Measurements from ENCODE around the gene PNKP. TPM values are rescaled to one million over a fixed set of nuclear protein-coding genes. Genes with fewer than 3 reads are reported as not detected.

PNKP gene
- total RNA-seq, 1 experiment from 2014 or later: 146 TPM

DNA sequence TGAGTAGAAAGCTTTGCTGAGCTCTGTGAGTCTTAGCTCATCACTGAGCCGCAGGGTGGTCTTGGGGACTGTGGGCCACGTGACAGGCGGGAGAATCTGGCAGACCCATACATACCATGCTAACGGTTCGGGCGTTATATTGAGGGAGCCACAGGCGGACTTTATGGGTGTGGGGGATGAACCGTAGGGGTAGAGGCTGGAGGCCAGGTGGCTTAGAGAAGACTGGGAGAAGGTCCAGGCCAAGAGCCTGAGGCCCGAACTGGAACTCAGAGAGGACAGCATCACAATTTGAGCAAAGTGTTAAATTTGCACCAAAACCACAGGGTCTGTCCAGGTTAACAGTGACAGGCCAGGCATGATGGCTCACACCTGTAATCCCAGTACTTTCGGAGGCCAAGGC is 46.3 kb upstream of the PNKP start:
- peaks cover 63% of the 10 kb centered on the region for H3K36me3 Mint-ChIP-seq
- H3K27ac Mint-ChIP-seq: peak overlapping the region; percentile 75; the same call in 1 of the 2 replicates
- peak; percentile 5; the same call in 1 of the 2 replicates for ATAC-seq
- ChIA-PET POLR2A (interaction anchor here (0.5 to 1.7 kb wide), 2 partner anchors 16 to 938 kb away, joined by 3 to 9 read pairs; partner anchors contain the start of genes ATF5 and NUP62), CTCF (interaction anchor here (0.9 to 3.1 kb wide), 8 partner anchors 15 to 84 kb away, joined by 3 to 18 read pairs (median 6); partner anchors contain the start of genes ATF5 and NUP62)
- H3K4me1 Mint-ChIP-seq: peaks cover 8% of the 10 kb centered on the region
- no peak for TF ChIP-seq EMX1 (CRISPR knock-in tag; IDR thresholded peaks at IDR 0.05)
- no peak for TF ChIP-seq USF2 (CRISPR knock-in tag; IDR thresholded peaks at IDR 0.05)
- no peaks in the 10 kb centered on the region for H3K27me3 Mint-ChIP-seq (ENCODE audit: low read depth)
- DNase-seq (ENCODE audit: low spot score): no peak
- H3K4me3 Mint-ChIP-seq: no peak overlapping the region
- H3K9me3 Mint-ChIP-seq: peaks cover 6% of the 10 kb centered on the region

- TF ChIP-seq GABPB1 (CRISPR knock-in tag; IDR thresholded peaks at IDR 0.05) (0 out of 2 replicates have a peak, but pooled peaks have one; percentile 14), CREM (CRISPR knock-in tag; IDR thresholded peaks at IDR 0.05) (no peak), HMGXB4 (CRISPR knock-in tag; IDR thresholded peaks at IDR 0.05) (no peak), TEAD1 (CRISPR knock-in tag; IDR thresholded peaks at IDR 0.05) (no peak), TCF7 (CRISPR knock-in tag; IDR thresholded peaks at IDR 0.05; ENCODE audit: low read depth) (no peak)
- ChIA-PET POLR2A (interaction anchor here (1.7 kb wide), 1 partner anchor 16 kb away, joined by 9 read pairs; the partner anchor contains the start of genes ATF5 and NUP62), CTCF (interaction anchor here (1.1 to 3.1 kb wide), 6 partner anchors 16 to 73 kb away, joined by 3 to 18 read pairs (median 6); partner anchors contain the start of genes ATF5 and NUP62)
- Mint-ChIP-seq H3K4me3 (no peak overlapping the region), H3K27ac (peak overlapping the region; percentile 75; the same call in 1 of the 2 replicates), H3K27me3 (ENCODE audit: low read depth) (no peaks in the 10 kb centered on the region), H3K9me3 (peaks cover 6% of the 10 kb centered on the region), H3K36me3 (peaks cover 64% of the 10 kb centered on the region), H3K4me1 (peaks cover 8% of the 10 kb centered on the region)
- DNase-seq (ENCODE audit: low spot score) (peak; percentile 66), ATAC-seq (peak; percentile 86)
Observed at GRCh38 chr19:49912965-49913685, 45.7 kb upstream of the PNKP start.

- POLR2A ChIA-PET: no interaction called here
- TF ChIP-seq HMGXB4 (CRISPR knock-in tag; IDR thresholded peaks at IDR 0.05): no peak
- no peak for TF ChIP-seq IRF1 (CRISPR knock-in tag; IDR thresholded peaks at IDR 0.05)
- no peak for TF ChIP-seq NFE2L1 (CRISPR knock-in tag; IDR thresholded peaks at IDR 0.05)
- TF ChIP-seq, protein P1, sequence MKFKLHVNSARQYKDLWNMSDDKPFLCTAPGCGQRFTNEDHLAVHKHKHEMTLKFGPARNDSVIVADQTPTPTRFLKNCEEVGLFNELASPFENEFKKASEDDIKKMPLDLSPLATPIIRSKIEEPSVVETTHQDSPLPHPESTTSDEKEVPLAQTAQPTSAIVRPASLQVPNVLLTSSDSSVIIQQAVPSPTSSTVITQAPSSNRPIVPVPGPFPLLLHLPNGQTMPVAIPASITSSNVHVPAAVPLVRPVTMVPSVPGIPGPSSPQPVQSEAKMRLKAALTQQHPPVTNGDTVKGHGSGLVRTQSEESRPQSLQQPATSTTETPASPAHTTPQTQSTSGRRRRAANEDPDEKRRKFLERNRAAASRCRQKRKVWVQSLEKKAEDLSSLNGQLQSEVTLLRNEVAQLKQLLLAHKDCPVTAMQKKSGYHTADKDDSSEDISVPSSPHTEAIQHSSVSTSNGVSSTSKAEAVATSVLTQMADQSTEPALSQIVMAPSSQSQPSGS (CRISPR knock-in tag; IDR thresholded peaks at IDR 0.05; ENCODE audit: borderline replicate concordance, low read depth): no peak
- TF ChIP-seq ZNF232 (CRISPR knock-in tag; IDR thresholded peaks at IDR 0.05): no peak
- TF ChIP-seq ELF4 (CRISPR knock-in tag; IDR thresholded peaks at IDR 0.05; ENCODE audit: low read depth): no peak
- no peak for TF ChIP-seq ZNF425 (CRISPR knock-in tag; conservative IDR thresholded peaks at IDR 0.05)
- TF ChIP-seq, protein P2, sequence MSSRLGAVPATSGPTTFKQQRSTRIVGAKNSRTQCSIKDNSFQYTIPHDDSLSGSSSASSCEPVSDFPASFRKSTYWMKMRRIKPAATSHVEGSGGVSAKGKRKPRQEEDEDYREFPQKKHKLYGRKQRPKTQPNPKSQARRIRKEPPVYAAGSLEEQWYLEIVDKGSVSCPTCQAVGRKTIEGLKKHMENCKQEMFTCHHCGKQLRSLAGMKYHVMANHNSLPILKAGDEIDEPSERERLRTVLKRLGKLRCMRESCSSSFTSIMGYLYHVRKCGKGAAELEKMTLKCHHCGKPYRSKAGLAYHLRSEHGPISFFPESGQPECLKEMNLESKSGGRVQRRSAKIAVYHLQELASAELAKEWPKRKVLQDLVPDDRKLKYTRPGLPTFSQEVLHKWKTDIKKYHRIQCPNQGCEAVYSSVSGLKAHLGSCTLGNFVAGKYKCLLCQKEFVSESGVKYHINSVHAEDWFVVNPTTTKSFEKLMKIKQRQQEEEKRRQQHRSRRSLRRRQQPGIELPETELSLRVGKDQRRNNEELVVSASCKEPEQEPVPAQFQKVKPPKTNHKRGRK (CRISPR knock-in tag; IDR thresholded peaks at IDR 0.05; ENCODE audit: borderline replicate concordance): no peak
- TF ChIP-seq TEAD4 (CRISPR knock-in tag; IDR thresholded peaks at IDR 0.05): no peak
- no peak for TF ChIP-seq NR2C2 (CRISPR knock-in tag; IDR thresholded peaks at IDR 0.05)
- no peak for TF ChIP-seq ZNF121 (CRISPR knock-in tag; IDR thresholded peaks at IDR 0.05)
- no peak for TF ChIP-seq ZNF138 (CRISPR knock-in tag; conservative IDR thresholded peaks at IDR 0.05)
Observed at GRCh38 chr19:49911381-49912145, 44.2 kb upstream of the PNKP start.

More at GRCh38 chr19:49911381-49912145, 44.2 kb upstream of the PNKP start:
- H3K27ac Mint-ChIP-seq: no peak overlapping the region
- ATAC-seq (no peak), DNase-seq (ENCODE audit: low spot score) (no peak)
- peaks cover 6% of the 10 kb centered on the region for H3K9me3 Mint-ChIP-seq
- no peaks in the 10 kb centered on the region for H3K27me3 Mint-ChIP-seq (ENCODE audit: low read depth)
- peaks cover 71% of the 10 kb centered on the region for H3K36me3 Mint-ChIP-seq
- H3K4me3 Mint-ChIP-seq: no peak overlapping the region
- CTCF ChIA-PET: no interaction called here
- H3K4me1 Mint-ChIP-seq: peaks cover 16% of the 10 kb centered on the region
